HepG2 (cell line): ENCODE results near the gene TTC31. TPM values are rescaled to one million over a fixed set of nuclear protein-coding genes. Genes with fewer than 3 reads are reported as not detected.
A peak's percentile ranks its signal among the peaks of the same experiment; 100 is the strongest.

Source experiments
- CBFB ChIP-seq: sonication (generic); formaldehyde crosslinking; IDR thresholded peaks from 2 replicates; pipeline ENCODE4 v1.4.0; 2020; ENCODE audit warnings: missing genetic modification reagents
- DMAP1 ChIP-seq: IDR thresholded peaks from 2 replicates; pipeline ENCODE4 v1.6.1; 2016
- EEA1 ChIP-seq: sonication (generic); formaldehyde crosslinking; IDR thresholded peaks from 2 replicates; pipeline ENCODE4 v1.5.1; 2020; ENCODE audit warnings: mild to moderate bottlenecking, missing genetic modification reagents, borderline replicate concordance
- FOXO1 ChIP-seq: sonication (generic); formaldehyde crosslinking; IDR thresholded peaks from 2 replicates; pipeline ENCODE4 v1.4.0; 2020; ENCODE audit warnings: missing genetic modification reagents
- GPN1 ChIP-seq: sonication (generic); formaldehyde crosslinking; IDR thresholded peaks from 2 replicates; pipeline ENCODE4 v1.5.1; 2020; ENCODE audit warnings: missing genetic modification reagents, borderline replicate concordance
- HIC2 ChIP-seq: sonication (generic); formaldehyde crosslinking; IDR thresholded peaks from 2 replicates; pipeline ENCODE4 v1.9.0; 2022; ENCODE audit warnings: low read depth, missing genetic modification reagents
- MBD4 ChIP-seq: IDR thresholded peaks from 2 replicates; pipeline ENCODE4 v1.6.1; 2012; ENCODE audit warnings: low read length, inconsistent platforms, borderline replicate concordance
- MXI1 ChIP-seq: IDR thresholded peaks from 3 replicates; pipeline ENCODE4 v1.6.1; 2012; ENCODE audit warnings: low read depth, low read length, inconsistent platforms, borderline replicate concordance
- NR2C2 ChIP-seq: sonication (generic); formaldehyde crosslinking; IDR thresholded peaks from 2 replicates; pipeline ENCODE4 v1.4.0; 2020; ENCODE audit warnings: missing genetic modification reagents, mild to moderate bottlenecking, moderate library complexity, borderline replicate concordance
- PRPF4 ChIP-seq: fragments of 200-400 bp; formaldehyde crosslinking; IDR thresholded peaks from 2 replicates; pipeline ENCODE4 v1.6.1; 2016; ENCODE audit warnings: low read length, low read depth; ENCODE audit not compliant: poor library complexity, severe bottlenecking
- RARA ChIP-seq: IDR thresholded peaks from 2 replicates; pipeline ENCODE4 v1.6.1; 2016; ENCODE audit warnings: missing genetic modification reagents, missing compliant biosample characterization
- REPIN1 ChIP-seq: sonication (generic); formaldehyde crosslinking; IDR thresholded peaks from 2 replicates; pipeline ENCODE4 v1.8.0; 2022; ENCODE audit warnings: missing genetic modification reagents, low read depth, mild to moderate bottlenecking, borderline replicate concordance
- RNF219 ChIP-seq: sonication (generic); formaldehyde crosslinking; IDR thresholded peaks from 2 replicates; pipeline ENCODE4 v1.5.0; 2020; ENCODE audit warnings: mild to moderate bottlenecking, missing genetic modification reagents
- SCMH1 ChIP-seq: sonication (generic); formaldehyde crosslinking; IDR thresholded peaks from 2 replicates; pipeline ENCODE4 v1.9.0; 2021; ENCODE audit warnings: missing genetic modification reagents, mild to moderate bottlenecking, borderline replicate concordance
- SOX5 ChIP-seq: IDR thresholded peaks from 2 replicates; pipeline ENCODE4 v1.6.1; 2016; ENCODE audit warnings: borderline replicate concordance
- TCF7 ChIP-seq: sonication (generic); IDR thresholded peaks from 2 replicates; pipeline ENCODE4 v1.6.1; 2016; ENCODE audit warnings: antibody characterized with exemption, low read depth
- ZNF331 ChIP-seq: sonication (generic); formaldehyde crosslinking; IDR thresholded peaks from 2 replicates; pipeline ENCODE4 v1.4.0; 2020; ENCODE audit warnings: missing genetic modification reagents
- ZNF44 ChIP-seq: sonication (generic); formaldehyde crosslinking; IDR thresholded peaks from 2 replicates; pipeline ENCODE4 v1.5.1; 2020; ENCODE audit warnings: mild to moderate bottlenecking, missing genetic modification reagents
- ZNF441 ChIP-seq: sonication (generic); formaldehyde crosslinking; IDR thresholded peaks from 2 replicates; pipeline ENCODE4 v1.7.0; 2021; ENCODE audit warnings: missing genetic modification reagents, borderline replicate concordance
- ZNF670 ChIP-seq: sonication (generic); formaldehyde crosslinking; IDR thresholded peaks from 2 replicates; pipeline ENCODE4 v1.8.0; 2022; ENCODE audit warnings: mild to moderate bottlenecking, missing genetic modification reagents, borderline replicate concordance
- ZSCAN9 ChIP-seq: IDR thresholded peaks from 2 replicates; pipeline ENCODE4 v1.6.1; 2016; ENCODE audit warnings: borderline replicate concordance
- polyA plus RNA-seq, 8 experiments: library from polyadenylated mRNA; depleted of rRNA in 3 of 8; stranded (reverse) in 7 of 8; unstranded in 1 of 8; fragments of >200 nt; fragmentation: Illumina TruSeq in 4 of 8; extraction: Trizol in 4 of 8; gene quantifications; 2 replicates each; pipeline versions ENCODE4 v1.2.1 to v1.2.3, GENCODE V29; 2011 to 2016; ENCODE audit warnings: low read depth in 4 of 8, missing spikeins in 1 of 8, mixed read lengths in 1 of 8; ENCODE audit not compliant: insufficient read depth in 1 of 8
- total RNA-seq, 5 experiments: library from RNA; depleted of rRNA; stranded (reverse); fragments of >200 nt; fragmentation: Illumina TruSeq; extraction: Trizol; gene quantifications; 2 replicates each; pipeline ENCODE4 v1.2.3, GENCODE V29; 2016; ENCODE audit warnings: low read depth in 1 of 5
- TF ChIP-seq, protein P1 (sequence below): sonication (generic); formaldehyde crosslinking; IDR thresholded peaks from 2 replicates; pipeline ENCODE4 v1.8.1; 2023; ENCODE audit warnings: mild to moderate bottlenecking, missing genetic modification reagents
- TF ChIP-seq, protein P2 (sequence below): sonication (generic); formaldehyde crosslinking; IDR thresholded peaks from 2 replicates; pipeline ENCODE4 v1.4.0; 2020; ENCODE audit warnings: mild to moderate bottlenecking, missing genetic modification reagents

TTC31 gene
- total and polyA plus RNA-seq, 2 of the 13 experiments (the other 11 are each of a cell fraction or from before 2014, with no cell fraction given): 28.3 to 39.5 TPM

GRCh38 chr2:74457549-74458131 is 25.2 kb upstream of the TTC31 start (continued):
- TF ChIP-seq, protein P1, sequence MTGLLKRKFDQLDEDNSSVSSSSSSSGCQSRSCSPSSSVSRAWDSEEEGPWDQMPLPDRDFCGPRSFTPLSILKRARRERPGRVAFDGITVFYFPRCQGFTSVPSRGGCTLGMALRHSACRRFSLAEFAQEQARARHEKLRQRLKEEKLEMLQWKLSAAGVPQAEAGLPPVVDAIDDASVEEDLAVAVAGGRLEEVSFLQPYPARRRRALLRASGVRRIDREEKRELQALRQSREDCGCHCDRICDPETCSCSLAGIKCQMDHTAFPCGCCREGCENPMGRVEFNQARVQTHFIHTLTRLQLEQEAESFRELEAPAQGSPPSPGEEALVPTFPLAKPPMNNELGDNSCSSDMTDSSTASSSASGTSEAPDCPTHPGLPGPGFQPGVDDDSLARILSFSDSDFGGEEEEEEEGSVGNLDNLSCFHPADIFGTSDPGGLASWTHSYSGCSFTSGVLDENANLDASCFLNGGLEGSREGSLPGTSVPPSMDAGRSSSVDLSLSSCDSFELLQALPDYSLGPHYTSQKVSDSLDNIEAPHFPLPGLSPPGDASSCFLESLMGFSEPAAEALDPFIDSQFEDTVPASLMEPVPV: peak; percentile 94
- TF ChIP-seq PRPF4 (no peak), ZNF331 (no peak), ZNF441 (CRISPR knock-in tag) (peak; percentile 79), NR2C2 (CRISPR knock-in tag) (peak; percentile 83; the same call in 1 of the 2 replicates), EEA1 (CRISPR knock-in tag) (peak; percentile 27; the same call in 1 of the 2 replicates), RNF219 (no peak), HIC2 (CRISPR knock-in tag) (no peak), MBD4 (no peak), SCMH1 (no peak), MXI1 (0 out of 3 replicates have a peak, but pooled peaks have one; percentile 45), ZNF670 (CRISPR knock-in tag) (no peak), RARA (CRISPR knock-in tag) (no peak), TCF7 (no peak), SOX5 (CRISPR knock-in tag) (no peak; the same call in 1 of the 2 replicates), CBFB (CRISPR knock-in tag) (peak; percentile 49), ZSCAN9 (peak; percentile 76), FOXO1 (CRISPR knock-in tag) (0 out of 2 replicates have a peak, but pooled peaks have one; percentile 13), DMAP1 (CRISPR knock-in tag) (peak; percentile 84; the same call in 1 of the 2 replicates), ZNF44 (CRISPR knock-in tag) (no peak), GPN1 (CRISPR knock-in tag) (no peak), REPIN1 (CRISPR knock-in tag) (peak; percentile 56)
- TF ChIP-seq, protein P2, sequence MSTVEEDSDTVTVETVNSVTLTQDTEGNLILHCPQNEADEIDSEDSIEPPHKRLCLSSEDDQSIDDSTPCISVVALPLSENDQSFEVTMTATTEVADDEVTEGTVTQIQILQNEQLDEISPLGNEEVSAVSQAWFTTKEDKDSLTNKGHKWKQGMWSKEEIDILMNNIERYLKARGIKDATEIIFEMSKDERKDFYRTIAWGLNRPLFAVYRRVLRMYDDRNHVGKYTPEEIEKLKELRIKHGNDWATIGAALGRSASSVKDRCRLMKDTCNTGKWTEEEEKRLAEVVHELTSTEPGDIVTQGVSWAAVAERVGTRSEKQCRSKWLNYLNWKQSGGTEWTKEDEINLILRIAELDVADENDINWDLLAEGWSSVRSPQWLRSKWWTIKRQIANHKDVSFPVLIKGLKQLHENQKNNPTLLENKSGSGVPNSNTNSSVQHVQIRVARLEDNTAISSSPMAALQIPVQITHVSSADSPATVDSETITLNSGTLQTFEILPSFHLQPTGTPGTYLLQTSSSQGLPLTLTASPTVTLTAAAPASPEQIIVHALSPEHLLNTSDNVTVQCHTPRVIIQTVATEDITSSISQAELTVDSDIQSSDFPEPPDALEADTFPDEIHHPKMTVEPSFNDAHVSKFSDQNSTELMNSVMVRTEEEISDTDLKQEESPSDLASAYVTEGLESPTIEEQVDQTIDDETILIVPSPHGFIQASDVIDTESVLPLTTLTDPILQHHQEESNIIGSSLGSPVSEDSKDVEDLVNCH (CRISPR knock-in tag): 0 out of 2 replicates have a peak, but pooled peaks have one; percentile 74
